Neural progenitor cell (in vitro differentiated cells): ENCODE measurements around the gene NOD1. TPM values are rescaled to one million over a fixed set of nuclear protein-coding genes. Genes with fewer than 3 reads are reported as not detected.

ENCODE experiments used
- DNase-seq: peaks from one replicate; pipeline ENCODE4 v3.0.0-alpha.2; 2016; ENCODE audit warnings: low spot score
- H2AFZ ChIP-seq: fragments of 200-600 bp; sonication (generic); replicated peaks from 2 replicates; pipeline ENCODE4 v1.6.1; 2016; ENCODE audit warnings: antibody characterized with exemption
- H3F3A ChIP-seq: fragments of 200-600 bp; sonication (generic); 2 replicates; pipeline ENCODE4 v1.6.1; 2016; ENCODE audit warnings: antibody characterized with exemption, low read depth
- H3K27ac ChIP-seq: fragments of 200-600 bp; sonication (generic); 2 replicates; pipeline ENCODE4 v1.5.1; 2016; ENCODE audit warnings: mild to moderate bottlenecking
- H3K27me3 ChIP-seq: fragments of 200-600 bp; sonication (generic); 2 replicates; pipeline ENCODE4 v1.6.1; 2016; ENCODE audit warnings: mild to moderate bottlenecking, moderate library complexity
- H3K36me3 ChIP-seq: fragments of 200-600 bp; sonication (generic); 2 replicates; pipeline ENCODE4 v1.5.1; 2016
- H3K4me1 ChIP-seq: fragments of 200-600 bp; sonication (generic); 2 replicates; pipeline ENCODE4 v1.6.1; 2016; ENCODE audit warnings: mixed run types
- H3K4me2 ChIP-seq: fragments of 200-600 bp; sonication (generic); 2 replicates; pipeline ENCODE4 v1.6.1; 2016
- H3K4me3 ChIP-seq: fragments of 200-600 bp; sonication (generic); 2 replicates; pipeline ENCODE4 v1.5.1; 2016
- H3K79me2 ChIP-seq: fragments of 200-600 bp; sonication (generic); 2 replicates; pipeline ENCODE4 v1.6.1; 2016; ENCODE audit warnings: low read depth
- H3K9ac ChIP-seq: fragments of 200-600 bp; sonication (generic); 2 replicates; pipeline ENCODE4 v1.6.1; 2016
- H3K9me3 ChIP-seq: fragments of 200-600 bp; sonication (generic); 2 replicates; pipeline ENCODE4 v1.5.1; 2016; ENCODE audit warnings: low read depth
- H4K20me1 ChIP-seq: fragments of 200-600 bp; sonication (generic); 2 replicates; pipeline ENCODE4 v1.6.1; 2016; ENCODE audit warnings: low read depth
- H3K27ac Mint-ChIP-seq: 3 replicates; pipeline ENCODE4 v1.8.0; 2021; ENCODE audit warnings: mixed read lengths
- H3K27me3 Mint-ChIP-seq: 2 replicates; pipeline ENCODE4 v1.8.0; 2022; ENCODE audit warnings: low read depth, mild to moderate bottlenecking, inconsistent platforms, moderate library complexity, mixed read lengths; ENCODE audit not compliant: insufficient read depth
- H3K36me3 Mint-ChIP-seq: 3 replicates; pipeline ENCODE4 v1.8.0; 2021; ENCODE audit warnings: mixed read lengths
- H3K4me1 Mint-ChIP-seq: 3 replicates; pipeline ENCODE4 v1.8.0; 2021; ENCODE audit warnings: mixed read lengths
- H3K4me3 Mint-ChIP-seq: 3 replicates; pipeline ENCODE4 v1.8.0; 2021; ENCODE audit warnings: mild to moderate bottlenecking, moderate library complexity, mixed read lengths
- H3K9me3 Mint-ChIP-seq: 3 replicates; pipeline ENCODE4 v1.8.0; 2020; ENCODE audit warnings: mixed read lengths
- CTCF ChIP-seq: fragments of 200-600 bp; sonication (generic); IDR thresholded peaks from 2 replicates; pipeline ENCODE4 v1.5.1; 2017; ENCODE audit warnings: antibody characterized with exemption, mild to moderate bottlenecking
- EZH2 ChIP-seq: fragments of 200-600 bp; sonication (generic); IDR thresholded peaks from 2 replicates; pipeline ENCODE4 v1.6.1; 2017; ENCODE audit warnings: antibody characterized with exemption, mild to moderate bottlenecking, moderate library complexity
- EZH2phosphoT487 ChIP-seq: fragments of 200-600 bp; sonication (generic); IDR thresholded peaks from 2 replicates; pipeline ENCODE4 v1.6.1; 2017; ENCODE audit warnings: antibody characterized with exemption
- total RNA-seq: library from RNA; depleted of rRNA; stranded (reverse); fragments of >200 nt; gene quantifications from 2 replicates; pipeline ENCODE4 v1.2.3, GENCODE V29; 2015; ENCODE audit warnings: low replicate concordance

Gene NOD1
- total RNA-seq, 1 donor from 2014 or later: 5.0 TPM

- DNase-seq: no peak
- peaks cover 32% of the 10 kb centered on the region for H3K4me1 Mint-ChIP-seq
- Histone ChIP-seq H4K20me1 (no peaks in the 10 kb centered on the region), H3K4me3 (no peak overlapping the region), H3K27me3 (peaks cover 31% of the 10 kb centered on the region), H3K27ac (no peak overlapping the region), H3K4me1 (peaks cover 15% of the 10 kb centered on the region), H3F3A (peaks cover 7% of the 10 kb centered on the region), H3K36me3 (no peaks in the 10 kb centered on the region), H3K79me2 (no peaks in the 10 kb centered on the region), H3K9ac (no peak overlapping the region), H2AFZ (no peak overlapping the region), H3K4me2 (no peak overlapping the region), H3K9me3 (no peaks in the 10 kb centered on the region)
- H3K27ac Mint-ChIP-seq: no peak overlapping the region
- H3K4me3 Mint-ChIP-seq: no peak overlapping the region
- H3K9me3 Mint-ChIP-seq: peaks cover 3% of the 10 kb centered on the region
- TF ChIP-seq EZH2 (no peak), CTCF (no peak), EZH2phosphoT487 (no peak)
- H3K36me3 Mint-ChIP-seq: no peaks in the 10 kb centered on the region
- no peaks in the 10 kb centered on the region for H3K27me3 Mint-ChIP-seq
Measured at GRCh38 chr7:30474485-30474884, 4.1 kb downstream of the NOD1 start.

GRCh38 chr7:30473903-30474302, 4.7 kb downstream of the NOD1 start:
- Mint-ChIP-seq H3K27ac (no peak overlapping the region), H3K9me3 (peaks cover 3% of the 10 kb centered on the region), H3K27me3 (no peaks in the 10 kb centered on the region), H3K4me3 (no peak overlapping the region), H3K4me1 (peaks cover 37% of the 10 kb centered on the region), H3K36me3 (no peaks in the 10 kb centered on the region)
- Histone ChIP-seq H3F3A (peaks cover 3% of the 10 kb centered on the region), H3K27ac (no peak overlapping the region), H3K79me2 (no peaks in the 10 kb centered on the region), H3K4me3 (no peak overlapping the region), H2AFZ (no peak overlapping the region), H3K36me3 (no peaks in the 10 kb centered on the region), H4K20me1 (no peaks in the 10 kb centered on the region), H3K4me1 (peaks cover 18% of the 10 kb centered on the region), H3K27me3 (peaks cover 25% of the 10 kb centered on the region), H3K9ac (no peak overlapping the region), H3K9me3 (no peaks in the 10 kb centered on the region), H3K4me2 (no peak overlapping the region)
- DNase-seq: no peak
- no peak for TF ChIP-seq CTCF
- TF ChIP-seq EZH2: no peak
- no peak for TF ChIP-seq EZH2phosphoT487

GRCh38 chr7:30472784-30473775, 5.5 kb downstream of the NOD1 start:
- Mint-ChIP-seq H3K4me3 (no peak overlapping the region), H3K9me3 (peaks cover 3% of the 10 kb centered on the region), H3K36me3 (no peaks in the 10 kb centered on the region), H3K27ac (no peak overlapping the region), H3K4me1 (peaks cover 41% of the 10 kb centered on the region), H3K27me3 (no peaks in the 10 kb centered on the region)
- Histone ChIP-seq H3K27me3 (peaks cover 18% of the 10 kb centered on the region), H3F3A (peaks cover 4% of the 10 kb centered on the region), H3K79me2 (no peaks in the 10 kb centered on the region), H4K20me1 (no peaks in the 10 kb centered on the region), H3K9me3 (no peaks in the 10 kb centered on the region), H2AFZ (no peak overlapping the region), H3K4me3 (no peak overlapping the region), H3K4me2 (no peak overlapping the region), H3K36me3 (no peaks in the 10 kb centered on the region), H3K9ac (no peak overlapping the region), H3K27ac (no peak overlapping the region), H3K4me1 (peaks cover 20% of the 10 kb centered on the region)
- DNase-seq: no peak
- TF ChIP-seq EZH2 (no peak), CTCF (no peak), EZH2phosphoT487 (no peak)
